Measurements from ENCODE around the gene ATAT1. TPM values are rescaled to one million over a fixed set of nuclear protein-coding genes. Genes with fewer than 3 reads are reported as not detected.

ATAT1 gene
- total RNA-seq, 4 donors from 2014 or later: 4.7 to 24.0 (median 7.9) TPM

DNA sequence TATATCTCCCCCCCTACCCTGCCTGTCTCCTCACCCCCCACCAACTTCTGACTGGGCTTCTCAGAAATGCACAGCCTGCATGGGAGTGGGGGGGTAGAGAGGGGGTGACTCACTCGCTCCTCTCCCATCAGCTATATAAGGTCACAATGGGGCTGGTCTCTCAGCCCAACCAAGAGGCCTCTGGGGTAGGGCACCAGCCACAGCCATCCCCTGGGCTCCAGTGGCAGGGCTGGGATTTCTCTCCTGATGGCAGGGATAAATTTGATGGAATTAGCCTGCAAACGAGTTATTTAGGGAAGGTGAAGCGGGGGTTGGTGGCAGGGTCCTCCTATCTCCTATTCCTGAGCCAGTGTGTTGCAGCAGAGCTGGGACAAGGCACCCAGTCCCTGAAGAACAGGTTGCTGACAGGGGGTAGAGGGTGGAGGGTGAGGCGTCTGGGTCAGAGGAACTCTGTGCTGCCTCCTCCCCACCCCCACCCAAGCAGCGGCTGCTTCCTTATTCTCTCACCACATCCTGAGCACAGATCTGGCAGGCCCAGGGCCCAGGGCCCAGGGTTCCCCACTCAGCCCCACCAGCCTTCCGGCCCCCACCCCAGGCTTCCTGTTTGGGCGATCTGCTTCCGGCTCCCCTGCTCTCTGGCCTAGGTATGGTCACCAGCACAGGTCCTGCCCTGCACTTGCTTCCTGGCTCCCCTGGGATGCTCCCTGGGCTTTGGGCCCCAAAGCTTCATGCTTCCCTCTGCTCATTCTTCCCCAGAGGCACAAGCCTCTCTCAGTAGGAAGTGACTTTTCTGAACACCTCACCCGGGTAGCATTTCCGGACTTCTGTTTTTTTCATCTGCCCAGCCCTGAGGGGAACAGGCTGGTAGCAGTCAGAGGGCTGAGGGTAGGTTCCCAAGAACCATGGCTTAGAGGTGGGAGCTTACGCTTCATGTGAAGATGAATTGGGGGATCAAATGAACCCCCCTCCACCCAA lies 55.8 kb downstream of the ATAT1 start:
- Histone ChIP-seq H3K36me3 (peaks cover 14% of the 10 kb centered on the region), H3K4me3 (peak overlapping the region; percentile 68), H3K9me3 (no peaks in the 10 kb centered on the region), H3K4me1 (peaks cover 69% of the 10 kb centered on the region), H3K27ac (peak overlapping the region; percentile 98), H3K27me3 (no peaks in the 10 kb centered on the region)
- no peak for TF ChIP-seq CTCF (IDR thresholded peaks at IDR 0.05)
- peak in 2 of 3 donors; percentile 8 to 13 for TF ChIP-seq POLR2AphosphoS5 (IDR thresholded peaks at IDR 0.05)
- peak; percentile 91 to 92 for DNase-seq (ENCODE audit: low spot score in 2 of 2)
- 11% methylated on average over 9 of the region's 11 CpGs for WGBS

DNA sequence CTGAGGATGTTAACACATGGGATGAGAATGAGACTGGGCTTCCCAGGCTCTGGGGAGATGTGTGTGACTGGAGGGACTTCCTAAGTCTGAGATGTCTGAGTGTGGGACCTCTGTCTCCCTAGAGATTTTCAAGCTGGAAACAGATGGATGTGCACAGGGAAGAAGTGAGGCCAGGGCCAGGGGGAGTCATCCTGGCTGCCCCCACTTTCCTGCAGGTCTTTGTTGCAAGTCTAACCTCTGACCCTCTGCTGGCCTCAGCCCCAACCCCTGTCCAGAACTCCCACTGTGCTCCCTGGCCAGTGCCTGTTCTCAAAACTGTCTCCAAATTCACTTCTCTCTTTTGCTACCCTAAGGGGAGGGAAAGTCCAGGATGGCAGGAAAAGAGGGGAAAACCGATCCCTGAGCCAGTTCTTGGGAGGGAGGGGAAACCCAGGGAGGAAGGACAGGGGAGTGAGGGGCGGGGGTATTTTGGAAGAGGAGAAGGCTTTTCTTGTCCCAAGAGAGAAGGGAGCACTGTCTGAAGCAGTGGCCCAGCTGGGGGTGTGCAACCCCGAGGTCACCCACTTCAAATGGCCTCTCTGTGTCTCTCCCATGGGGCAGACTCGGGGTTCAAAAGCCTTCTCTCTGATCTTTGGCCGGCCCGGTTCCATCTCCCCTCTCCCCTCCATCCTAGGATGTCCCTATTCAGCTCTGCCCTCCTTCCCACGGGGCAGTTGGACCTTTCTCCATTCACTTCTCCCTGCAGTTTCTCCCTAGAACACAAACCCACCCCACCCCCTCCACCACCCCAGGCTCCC lies 56.7 kb downstream of the ATAT1 start:
- Histone ChIP-seq H3K9me3 (no peaks in the 10 kb centered on the region), H3K36me3 (peaks cover 5% of the 10 kb centered on the region), H3K27me3 (no peaks in the 10 kb centered on the region), H3K4me1 (peaks cover 78% of the 10 kb centered on the region), H3K27ac (peak overlapping the region; percentile 98), H3K4me3 (peak overlapping the region; percentile 68)
- 4% methylated on average over 7 of the region's 7 CpGs for WGBS
- no peak for TF ChIP-seq CTCF (IDR thresholded peaks at IDR 0.05)
- TF ChIP-seq POLR2A (IDR thresholded peaks at IDR 0.05): no peak
- no peak for TF ChIP-seq EP300 (IDR thresholded peaks at IDR 0.05)
- no peak for TF ChIP-seq POLR2AphosphoS5 (IDR thresholded peaks at IDR 0.05)
- DNase-seq (ENCODE audit: low spot score in 2 of 2): no peak

GRCh38 chr6:30683980-30684338 lies 57.3 kb downstream of the ATAT1 start:
- Histone ChIP-seq H3K27me3 (no peaks in the 10 kb centered on the region), H3K4me3 (peak overlapping the region; percentile 68), H3K27ac (peak overlapping the region; percentile 98), H3K4me1 (peaks cover 82% of the 10 kb centered on the region), H3K36me3 (no peaks in the 10 kb centered on the region), H3K9me3 (no peaks in the 10 kb centered on the region)
- DNase-seq (ENCODE audit: low spot score in 2 of 2): no peak
- WGBS: 6% methylated on average over 2 of the region's 2 CpGs
- TF ChIP-seq EP300 (IDR thresholded peaks at IDR 0.05) (no peak), CTCF (IDR thresholded peaks at IDR 0.05) (no peak), POLR2A (IDR thresholded peaks at IDR 0.05) (no peak), POLR2AphosphoS5 (IDR thresholded peaks at IDR 0.05) (no peak)

GRCh38 chr6:30684386-30685156 lies 57.9 kb downstream of the ATAT1 start:
- Histone ChIP-seq H3K27me3 (no peaks in the 10 kb centered on the region), H3K4me1 (peaks cover 82% of the 10 kb centered on the region), H3K36me3 (no peaks in the 10 kb centered on the region), H3K9me3 (no peaks in the 10 kb centered on the region), H3K27ac (peak overlapping the region; percentile 98), H3K4me3 (peak overlapping the region; percentile 68)
- no peak for DNase-seq (ENCODE audit: low spot score in 2 of 2)
- WGBS: 9% methylated on average over 19 of the region's 21 CpGs
- no peak for TF ChIP-seq CTCF (IDR thresholded peaks at IDR 0.05)
- no peak for TF ChIP-seq POLR2A (IDR thresholded peaks at IDR 0.05)
- no peak for TF ChIP-seq POLR2AphosphoS5 (IDR thresholded peaks at IDR 0.05)
- TF ChIP-seq EP300 (IDR thresholded peaks at IDR 0.05): no peak

All from suprapubic skin (tissue), 4 donors.